ENCODE measurements around the gene CHRND. TPM values are rescaled to one million over a fixed set of nuclear protein-coding genes. Genes with fewer than 3 reads are reported as not detected.

Gene CHRND
- total RNA-seq: not detected
- not detected for total RNA-seq (2013)

DNA sequence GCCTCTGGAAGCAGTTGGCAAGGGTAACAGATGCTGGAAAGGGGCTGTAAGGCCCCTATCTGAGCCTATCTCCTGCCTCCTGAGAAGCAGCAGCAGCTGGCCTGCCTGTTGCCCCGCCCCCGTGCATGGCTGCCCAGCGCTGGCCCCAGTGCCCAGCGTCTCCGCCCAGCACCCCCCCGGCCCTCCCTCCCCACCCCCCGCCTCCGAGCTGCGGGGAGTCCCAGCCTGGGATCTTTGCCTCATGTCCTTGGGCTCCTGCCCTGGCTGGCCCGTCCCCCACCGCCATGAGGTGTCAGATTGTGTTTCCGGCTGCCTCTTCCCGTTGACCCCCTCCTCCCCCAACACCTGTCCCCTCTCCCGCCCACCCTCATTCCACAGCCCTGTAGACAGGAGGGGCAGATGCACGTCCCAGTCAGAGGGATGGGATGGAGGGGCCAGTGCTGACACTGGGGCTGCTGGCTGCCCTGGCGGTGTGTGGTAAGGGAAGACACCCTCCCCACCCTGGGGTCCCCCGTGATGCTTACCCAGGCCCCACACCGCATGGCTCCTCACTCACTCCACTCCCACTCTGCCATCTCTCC lies at the start of gene CHRND:
CHRND (plus strand) TSS at position 370 of the 581 bp plus-strand sequence; CDS start at position 426, 56 bp downstream.
- intact Hi-C loops (cut with micrococcal nuclease): no loop called here
- TF ChIP-seq CTCF (IDR thresholded peaks at IDR 0.05): no peak
- Mint-ChIP-seq H3K9me3 (no peaks in the 10 kb centered on the region), H3K27ac (no peak within 1 kb of the TSS), H3K27me3 (ENCODE audit: low read depth in 2 of 2) (peaks cover 12 to 22% of the 10 kb centered on the region in 2 donors), H3K4me3 (no peak within 1 kb of the TSS), H3K4me1 (peaks cover 9 to 17% of the 10 kb centered on the region in 2 donors), H3K36me3 (no peaks in the 10 kb centered on the region)
- Histone ChIP-seq H3K9me3 (ENCODE audit: control insufficient read depth, insufficient read depth, low read length) (no peaks in the 10 kb centered on the region), H3K36me3 (ENCODE audit: control insufficient read depth, insufficient read depth, low read length) (no peaks in the 10 kb centered on the region), H3K27me3 (ENCODE audit: control insufficient read depth, insufficient read depth, low read length) (peaks cover 18% of the 10 kb centered on the region), H3K27ac (ENCODE audit: low read length) (no peak within 1 kb of the TSS), H3K4me3 (ENCODE audit: low read length) (no peak within 1 kb of the TSS), H3K4me1 (ENCODE audit: control insufficient read depth, insufficient read depth, low read length) (peaks cover 41% of the 10 kb centered on the region)
- DNase-seq: no peak
- WGBS (ENCODE audit: insufficient coverage): 33% methylated on average over 12 of the region's 18 CpGs
- no peak for ATAC-seq

GRCh38 chr2:232476791-232477190 lies 49.2 kb upstream of the CHRND start:
- no peak overlapping the region for H3K4me3 Mint-ChIP-seq
- 86% methylated on average over 7 of the region's 7 CpGs for WGBS (ENCODE audit: insufficient coverage)
- H3K27ac Mint-ChIP-seq: no peak overlapping the region
- no peak for TF ChIP-seq CTCF (IDR thresholded peaks at IDR 0.05)
- Histone ChIP-seq H3K4me3 (ENCODE audit: low read length) (no peak overlapping the region), H3K36me3 (ENCODE audit: control insufficient read depth, insufficient read depth, low read length) (no peaks in the 10 kb centered on the region), H3K27me3 (ENCODE audit: control insufficient read depth, insufficient read depth, low read length) (peaks cover 4% of the 10 kb centered on the region), H3K27ac (ENCODE audit: low read length) (no peak overlapping the region), H3K4me1 (ENCODE audit: control insufficient read depth, insufficient read depth, low read length) (no peaks in the 10 kb centered on the region), H3K9me3 (ENCODE audit: control insufficient read depth, insufficient read depth, low read length) (no peaks in the 10 kb centered on the region)
- no peak for DNase-seq
- no peaks in the 10 kb centered on the region for H3K4me1 Mint-ChIP-seq
- intact Hi-C loops (cut with micrococcal nuclease): no loop called here
- no peaks in the 10 kb centered on the region for H3K9me3 Mint-ChIP-seq
- no peaks in the 10 kb centered on the region for H3K36me3 Mint-ChIP-seq
- H3K27me3 Mint-ChIP-seq (ENCODE audit: low read depth in 2 of 2): peaks cover 9 to 22% of the 10 kb centered on the region in 2 donors
- no peak for ATAC-seq

DNA sequence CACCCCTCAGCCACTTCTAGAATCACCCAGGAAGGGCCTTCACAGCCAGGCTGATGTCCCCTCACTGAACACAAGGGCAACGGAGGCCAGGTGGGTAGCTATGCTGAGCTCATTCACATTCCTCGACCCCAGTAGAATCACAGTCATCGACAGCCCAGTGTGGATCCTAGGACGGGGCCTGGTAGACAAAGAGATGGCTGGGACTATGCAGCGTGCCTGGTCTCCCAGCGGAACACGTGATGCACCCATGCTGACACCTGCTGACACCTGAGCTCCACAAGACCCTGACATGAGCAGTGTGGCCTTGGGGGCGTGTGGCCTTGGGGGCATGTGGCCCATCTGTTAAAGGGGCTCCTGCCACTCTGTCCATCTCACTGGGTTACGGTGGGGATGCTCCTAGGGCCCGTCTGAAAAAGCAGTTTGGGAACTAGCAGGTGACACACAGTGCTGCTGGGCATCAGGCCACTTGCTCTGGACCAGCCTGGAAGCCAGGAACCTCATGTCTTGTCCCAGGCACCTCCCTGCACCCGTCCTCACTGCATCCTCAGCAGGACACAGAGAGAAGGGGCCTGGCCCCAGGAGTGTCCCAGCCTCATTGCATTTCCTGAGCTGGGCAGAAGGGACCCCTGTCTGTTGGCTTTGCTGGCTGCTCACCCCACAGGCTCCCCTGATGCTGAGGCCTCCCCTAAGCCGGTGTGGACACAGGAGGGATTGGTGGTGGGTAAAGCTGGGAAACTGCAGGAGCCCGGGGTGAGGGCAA lies 48.0 kb upstream of the CHRND start:
- TF ChIP-seq CTCF (IDR thresholded peaks at IDR 0.05): no peak
- no peaks in the 10 kb centered on the region for H3K27me3 ChIP-seq (ENCODE audit: control insufficient read depth, insufficient read depth, low read length)
- H3K9me3 ChIP-seq (ENCODE audit: control insufficient read depth, insufficient read depth, low read length): no peaks in the 10 kb centered on the region
- Mint-ChIP-seq H3K9me3 (no peaks in the 10 kb centered on the region), H3K36me3 (no peaks in the 10 kb centered on the region), H3K4me3 (no peak overlapping the region), H3K27me3 (ENCODE audit: low read depth in 2 of 2) (peaks cover 1 to 11% of the 10 kb centered on the region in 2 donors), H3K4me1 (no peaks in the 10 kb centered on the region), H3K27ac (no peak overlapping the region)
- no peaks in the 10 kb centered on the region for H3K36me3 ChIP-seq (ENCODE audit: control insufficient read depth, insufficient read depth, low read length)
- no peak overlapping the region for H3K27ac ChIP-seq (ENCODE audit: low read length)
- 88% methylated on average over 13 of the region's 13 CpGs for WGBS (ENCODE audit: insufficient coverage)
- no peaks in the 10 kb centered on the region for H3K4me1 ChIP-seq (ENCODE audit: control insufficient read depth, insufficient read depth, low read length)
- no peak overlapping the region for H3K4me3 ChIP-seq (ENCODE audit: low read length)
- ATAC-seq: no peak
- intact Hi-C loops (cut with micrococcal nuclease): no loop called here
- DNase-seq: no peak
